HEK293 (cell line): Measurements from ENCODE around the gene PTCRA.

Experiments used
- CTCF ChIA-PET: fragments of 350-600 bp; formaldehyde crosslinking; extraction: SDS; loops from one replicate; lab custom pipeline; 2021; ENCODE audit warnings: antibody characterized with exemption; lab: Yijun Ruan, JAX
- POLR2A ChIA-PET: fragments of 300-600 bp; formaldehyde crosslinking; extraction: SDS; loops from one replicate; lab custom pipeline; 2020; ENCODE audit warnings: antibody characterized with exemption, inconsistent platforms; lab: Yijun Ruan, JAX
- H3K27ac ChIP-seq: fragments of 200-500 bp; sonication (Bioruptor generic); 2 replicates; pipeline ENCODE4 v1.5.1; 2014; ENCODE audit warnings: low read depth, low read length, control low read depth, inconsistent platforms; ENCODE audit errors: extremely low read depth
- H3K36me3 ChIP-seq, 2 experiments: fragments of 200-500 bp in 1 of 2; sonication (Bioruptor generic) in 1 of 2; 1 replicate in 1 of 2; 2 replicates in 1 of 2; pipeline ENCODE4 v1.5.1; 2014 to 2017; ENCODE audit warnings: inconsistent platforms in 2 of 2, low read length in 2 of 2; ENCODE audit not compliant: control insufficient read depth in 2 of 2, insufficient read depth in 1 of 2
- H3K4me1 ChIP-seq: fragments of 200-500 bp; sonication (Bioruptor generic); 2 replicates; pipeline ENCODE4 v1.5.1; 2014; ENCODE audit warnings: mild to moderate bottlenecking, low read length, inconsistent platforms; ENCODE audit not compliant: control insufficient read depth, insufficient read depth
- H3K4me3 ChIP-seq: 2 replicates; pipeline ENCODE4 v1.5.1; 2011; ENCODE audit warnings: low read depth, mild to moderate bottlenecking, control low read depth, low read length, moderate library complexity
- H3K9me3 ChIP-seq: fragments of 200-500 bp; sonication (Bioruptor generic); 2 replicates; pipeline ENCODE4 v1.5.1; 2014; ENCODE audit warnings: low read depth, low read length, inconsistent platforms; ENCODE audit not compliant: control insufficient read depth, insufficient read depth
- ATF2 ChIP-seq: fragments of 450-650 bp; formaldehyde crosslinking; IDR thresholded peaks from 2 replicates; pipeline ENCODE4 v1.5.1; 2016; ENCODE audit warnings: missing biosample characterization, missing genetic modification characterization, low read depth
- MZF1 ChIP-seq: fragments of 450-650 bp; formaldehyde crosslinking; IDR thresholded peaks from 2 replicates; pipeline ENCODE4 v1.5.1; 2017; ENCODE audit warnings: missing biosample characterization, missing genetic modification characterization, borderline replicate concordance
- PATZ1 ChIP-seq: fragments of 450-650 bp; formaldehyde crosslinking; IDR thresholded peaks from 2 replicates; pipeline ENCODE4 v1.5.1; 2016; ENCODE audit warnings: missing biosample characterization, missing genetic modification characterization
- SALL2 ChIP-seq: fragments of 450-650 bp; formaldehyde crosslinking; IDR thresholded peaks from 2 replicates; pipeline ENCODE4 v1.5.0; 2017; ENCODE audit warnings: missing biosample characterization, mild to moderate bottlenecking, missing genetic modification characterization, borderline replicate concordance
- ZBTB10 ChIP-seq: fragments of 450-650 bp; formaldehyde crosslinking; IDR thresholded peaks from 2 replicates; pipeline ENCODE4 v1.5.1; 2016; ENCODE audit warnings: missing biosample characterization, missing genetic modification characterization
- ZBTB17 ChIP-seq: fragments of 450-650 bp; formaldehyde crosslinking; IDR thresholded peaks from 2 replicates; pipeline ENCODE4 v1.5.1; 2016; ENCODE audit warnings: missing biosample characterization, missing genetic modification characterization
- ZNF112 ChIP-seq: fragments of 450-650 bp; formaldehyde crosslinking; IDR thresholded peaks from 2 replicates; pipeline ENCODE4 v1.5.0; 2017; ENCODE audit warnings: missing biosample characterization, missing genetic modification characterization
- ZNF174 ChIP-seq: fragments of 450-650 bp; formaldehyde crosslinking; IDR thresholded peaks from 2 replicates; pipeline ENCODE4 v1.5.0; 2017; ENCODE audit warnings: missing biosample characterization, mild to moderate bottlenecking, missing genetic modification characterization
- ZNF175 ChIP-seq: fragments of 450-650 bp; formaldehyde crosslinking; IDR thresholded peaks from 2 replicates; pipeline ENCODE4 v1.5.1; 2016; ENCODE audit warnings: missing biosample characterization, missing genetic modification characterization
- ZNF266 ChIP-seq: fragments of 450-650 bp; formaldehyde crosslinking; IDR thresholded peaks from 2 replicates; pipeline ENCODE4 v1.5.1; 2016; ENCODE audit warnings: missing biosample characterization, missing genetic modification characterization, low read depth
- ZNF335 ChIP-seq: fragments of 450-650 bp; formaldehyde crosslinking; conservative IDR thresholded peaks from 2 replicates; pipeline ENCODE4 v1.5.1; 2016; ENCODE audit warnings: missing biosample characterization, missing genetic modification characterization
- ZNF521 ChIP-seq: fragments of 450-650 bp; formaldehyde crosslinking; IDR thresholded peaks from 2 replicates; pipeline ENCODE4 v1.5.1; 2017; ENCODE audit warnings: missing biosample characterization, mild to moderate bottlenecking, missing genetic modification characterization
- ZNF549 ChIP-seq: fragments of 450-650 bp; IDR thresholded peaks from 2 replicates; pipeline ENCODE4 v1.5.1; 2018; ENCODE audit warnings: missing biosample characterization, missing genetic modification characterization, mild to moderate bottlenecking, inconsistent platforms, moderate library complexity
- ZNF555 ChIP-seq: fragments of 450-650 bp; formaldehyde crosslinking; conservative IDR thresholded peaks from 2 replicates; pipeline ENCODE4 v1.5.1; 2017; ENCODE audit warnings: missing biosample characterization, mild to moderate bottlenecking, missing genetic modification characterization, inconsistent platforms
- ZNF600 ChIP-seq: fragments of 450-650 bp; formaldehyde crosslinking; IDR thresholded peaks from 2 replicates; pipeline ENCODE4 v1.5.1; 2016; ENCODE audit warnings: missing biosample characterization, missing genetic modification characterization
- ZNF623 ChIP-seq: fragments of 450-650 bp; formaldehyde crosslinking; IDR thresholded peaks from 2 replicates; pipeline ENCODE4 v1.5.1; 2016; ENCODE audit warnings: missing biosample characterization, missing genetic modification characterization
- ZNF629 ChIP-seq: fragments of 450-650 bp; formaldehyde crosslinking; IDR thresholded peaks from 2 replicates; pipeline ENCODE4 v1.5.1; 2017; ENCODE audit warnings: missing biosample characterization, missing genetic modification characterization
- ZNF664 ChIP-seq: fragments of 450-650 bp; formaldehyde crosslinking; IDR thresholded peaks from 2 replicates; pipeline ENCODE4 v1.5.1; 2016; ENCODE audit warnings: missing biosample characterization, missing genetic modification characterization
- ZNF785 ChIP-seq: fragments of 450-650 bp; formaldehyde crosslinking; IDR thresholded peaks from 2 replicates; pipeline ENCODE4 v1.5.1; 2016; ENCODE audit warnings: missing biosample characterization, missing genetic modification characterization
- ZSCAN23 ChIP-seq: fragments of 450-650 bp; formaldehyde crosslinking; IDR thresholded peaks from 2 replicates; pipeline ENCODE4 v1.5.1; 2016; ENCODE audit warnings: missing biosample characterization, missing genetic modification characterization
- ZSCAN4 ChIP-seq: fragments of 450-650 bp; formaldehyde crosslinking; IDR thresholded peaks from 2 replicates; pipeline ENCODE4 v1.5.1; 2017; ENCODE audit warnings: missing biosample characterization, missing genetic modification characterization

The PTCRA gene

GRCh38 chr6:42911171-42912021, 4.5 kb upstream of the PTCRA start (continued):
- TF ChIP-seq ZBTB10 (tag by site-specific recombination) = no peak
- TF ChIP-seq ZNF664 = no peak
- no peak for TF ChIP-seq ZNF549 (tag by site-specific recombination)

- POLR2A ChIA-PET = interaction anchor here (0.7 to 2.6 kb wide), 4 partner anchors 15 to 402 kb away, joined by 3 to 18 read pairs (median 6); partner anchors contain the start of genes CNPY3 and KLHDC3
- CTCF ChIA-PET = interaction anchor here (0.6 to 1.9 kb wide), 6 partner anchors 9 to 229 kb away, joined by 3 to 11 read pairs (median 8); partner anchors contain the start of gene CNPY3
- H3K36me3 ChIP-seq = no peaks in the 10 kb centered on the region
- no peaks in the 10 kb centered on the region for H3K9me3 ChIP-seq
- TF ChIP-seq ZNF335 (tag by site-specific recombination) = peak; percentile 40; the same call in 1 of the 2 replicates
- TF ChIP-seq ZNF175 (tag by site-specific recombination) = no peak
- no peak for TF ChIP-seq ZSCAN23
- no peak for TF ChIP-seq SALL2
- peak; percentile 58 for TF ChIP-seq ZBTB17
- TF ChIP-seq, all 188 proteins: peak for 2
- Histone ChIP-seq H3K4me3 (no peak overlapping the region), H3K4me1 (no peaks in the 10 kb centered on the region), H3K27ac (no peak overlapping the region)
These were observed 1.3 kb upstream of the PTCRA start for GRCh38 chr6:42914546-42914945.

GRCh38 chr6:42916288-42916687, 435 bp downstream of the PTCRA start:
- Histone ChIP-seq H3K4me1 (no peaks in the 10 kb centered on the region), H3K4me3 (no peak overlapping the region), H3K9me3 (no peaks in the 10 kb centered on the region), H3K27ac (no peak overlapping the region), H3K36me3 (no peaks in the 10 kb centered on the region)
- POLR2A ChIA-PET = interaction anchor here (0.6 to 4.6 kb wide), 3 partner anchors 10 to 367 kb away, joined by 3 to 27 read pairs (median 8); partner anchors contain the start of gene CNPY3
- CTCF ChIA-PET = interaction anchor here (0.6 to 1.2 kb wide), 3 partner anchors 12 to 45 kb away, joined by 3 to 7 read pairs (median 4); partner anchors contain the start of gene CNPY3
- TF ChIP-seq ATF2 (tag by site-specific recombination) (peak; percentile 35; the same call in 1 of the 2 replicates), ZNF785 (no peak), ZNF629 (peak; percentile 28; the same call in 1 of the 2 replicates), ZSCAN4 (no peak)

- no peaks in the 10 kb centered on the region for H3K36me3 ChIP-seq
- ChIA-PET POLR2A (interaction anchor here (0.6 to 1.3 kb wide), 2 partner anchors 8 to 42 kb away, joined by 3 to 6 read pairs; partner anchors contain the start of gene CNPY3), CTCF (no interaction called here)
- no peaks in the 10 kb centered on the region for H3K9me3 ChIP-seq
- no peaks in the 10 kb centered on the region for H3K4me1 ChIP-seq
- H3K27ac ChIP-seq = no peak overlapping the region
- H3K4me3 ChIP-seq = no peak overlapping the region
- no peak for TF ChIP-seq ZNF600
- TF ChIP-seq ZNF266 (tag by site-specific recombination) = no peak
- no peak for TF ChIP-seq ZNF112
- no peak for TF ChIP-seq PATZ1 (tag by site-specific recombination)
- no peak for TF ChIP-seq ZNF521 (tag by site-specific recombination)
- no peak for TF ChIP-seq MZF1 (tag by site-specific recombination)
- TF ChIP-seq ZNF174 (tag by site-specific recombination) = no peak
- TF ChIP-seq ZNF555 (tag by site-specific recombination) = no peak
- no peak for TF ChIP-seq ZNF623 (tag by site-specific recombination)
These were observed 5.9 kb downstream of the PTCRA start for GRCh38 chr6:42921801-42922200.
